K562 (cell line): Measurements from ENCODE around the gene RHOB. TPM values are rescaled to one million over a fixed set of nuclear protein-coding genes. Genes with fewer than 3 reads are reported as not detected.
A peak's percentile ranks its signal among the peaks of the same experiment; 100 is the strongest.

Experiments used
- CBFA2T3 ChIP-seq: fragments of 450-650 bp; IDR thresholded peaks from 2 replicates; pipeline ENCODE4 v1.6.1; 2017
- CHD2 ChIP-seq: IDR thresholded peaks from 2 replicates; pipeline ENCODE4 v1.6.1; 2011; ENCODE audit warnings: low read depth, low read length
- COPS2 ChIP-seq: fragments of 450-650 bp; conservative IDR thresholded peaks from 2 replicates; pipeline ENCODE4 v1.6.1; 2016; ENCODE audit warnings: mild to moderate bottlenecking, moderate library complexity
- DIDO1 ChIP-seq: fragments of 450-650 bp; IDR thresholded peaks from 2 replicates; pipeline ENCODE4 v1.6.1; 2016; ENCODE audit warnings: low read depth, missing biosample characterization, missing genetic modification characterization
- MEIS2 ChIP-seq: fragments of 450-650 bp; IDR thresholded peaks from 2 replicates; pipeline ENCODE4 v1.6.1; 2014; ENCODE audit warnings: mild to moderate bottlenecking; ENCODE audit not compliant: partially characterized antibody
- MTA1 ChIP-seq: fragments of 450-650 bp; IDR thresholded peaks from 2 replicates; pipeline ENCODE4 v1.6.1; 2017; ENCODE audit warnings: borderline replicate concordance
- WHSC1 ChIP-seq: IDR thresholded peaks from one replicate; pipeline ENCODE4 v1.6.1; 2012; ENCODE audit warnings: low read length, control low read depth, inconsistent platforms
- ZBTB34 ChIP-seq: fragments of 250-450 bp; sonication (Bioruptor Pico); IDR thresholded peaks from 2 replicates; pipeline ENCODE4 v1.8.0; 2021; ENCODE audit warnings: mild to moderate bottlenecking, moderate library complexity
- ZNF644 ChIP-seq: fragments of 200-800 bp; sonication (Bioruptor generic); IDR thresholded peaks from 2 replicates; pipeline ENCODE4 v1.6.1; 2016; ENCODE audit warnings: low read depth, missing genetic modification characterization, missing compliant biosample characterization
- polyA plus RNA-seq, 8 experiments: library from polyadenylated mRNA; depleted of rRNA in 4 of 8; stranded (reverse) in 5 of 8; unstranded in 3 of 8; fragments of >200 nt; fragmentation: Nextera tagmentation in 2 of 8; fragmentation: Illumina TruSeq in 1 of 8; extraction: Ambion mirVana in 2 of 8; extraction: Trizol in 1 of 8; gene quantifications; 2 replicates each; pipeline versions ENCODE4 v1.2.1 to v1.2.3, GENCODE V29; 2011 to 2014; ENCODE audit warnings: inconsistent platforms in 1 of 8, missing spikeins in 1 of 8
- total RNA-seq, 7 experiments: library from RNA; depleted of rRNA in 6 of 7; stranded (reverse); fragments of >200 nt in 6 of 7; fragmentation: Illumina TruSeq in 2 of 7; extraction: Trizol in 2 of 7; gene quantifications; 2 replicates each; pipeline versions ENCODE4 v1.2.1 to v1.2.3, GENCODE V29; 2011 to 2021; ENCODE audit warnings: low replicate concordance in 1 of 7

RHOB gene
- total and polyA plus RNA-seq, 9 of the 15 experiments (the other 6 are each of a cell fraction or from before 2014, with no cell fraction given), result 0.07 to 4.8 (median 1.1) TPM

GRCh38 chr2:20449501-20450200, 2.8 kb downstream of the RHOB start (continued):
- TF ChIP-seq ZNF644 (no peak), COPS2 (no peak), WHSC1 (no peak), CBFA2T3 (0 out of 2 replicates have a peak, but pooled peaks have one; percentile 18), ZBTB34 (CRISPR knock-in tag) (no peak), DIDO1 (no peak), MTA1 (no peak), CHD2 (no peak), MEIS2 (peak; percentile 19)
